ENCODE measurements around the gene NACA2.

Gene NACA2

GRCh38 chr17:61545335-61545938, 45.6 kb downstream of the NACA2 start:
- no peak for DNase-seq

GRCh38 chr17:61543786-61544415, 47.1 kb downstream of the NACA2 start:
- no peak for DNase-seq

GRCh38 chr17:61542027-61542426, 49.0 kb downstream of the NACA2 start:
- no peak for DNase-seq

- no peak for DNase-seq
These were observed 50.1 kb downstream of the NACA2 start for GRCh38 chr17:61540874-61541273.

All from C1 segment of cervical spinal cord (tissue), 14 donors.